ENCODE data around the gene DNAJA4. TPM values are rescaled to one million over a fixed set of nuclear protein-coding genes. Genes with fewer than 3 reads are reported as not detected.

The DNAJA4 gene
- total RNA-seq, 1 donor = 2.2 TPM

DNA sequence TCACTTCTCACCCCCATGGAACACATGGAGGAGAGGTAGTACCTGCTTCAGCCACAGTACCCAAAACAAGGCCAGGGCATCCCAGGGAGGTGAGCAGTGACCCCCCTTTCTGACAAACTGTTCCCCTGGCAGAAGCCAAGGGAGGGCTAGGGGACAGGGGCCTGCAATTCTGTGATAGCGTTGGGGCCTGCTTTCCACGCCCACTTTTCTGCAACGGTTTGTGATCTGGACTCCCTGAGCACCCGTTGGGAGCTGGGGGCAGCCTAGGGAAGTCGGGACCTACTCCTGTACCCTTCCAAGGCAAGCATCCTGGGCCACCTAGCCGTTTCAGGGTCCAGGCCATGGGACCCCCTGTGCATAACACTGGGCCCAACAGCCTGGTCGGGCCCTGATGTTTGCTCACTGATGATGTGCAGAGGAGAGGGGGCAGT, 996 bp upstream of the DNAJA4 start:
- Histone ChIP-seq H4K20me1 (ENCODE audit: insufficient read depth, low read length) (no peaks in the 10 kb centered on the region), H3K27ac (ENCODE audit: low read depth, low read length) (no peak overlapping the region), H3K9me3 (ENCODE audit: low read depth, low read length) (no peaks in the 10 kb centered on the region), H3K79me2 (ENCODE audit: insufficient read depth, low read length) (no peaks in the 10 kb centered on the region), H3K4me1 (ENCODE audit: insufficient read depth, low read length) (peaks cover 10% of the 10 kb centered on the region), H2AFZ (ENCODE audit: low read length) (no peak overlapping the region), H3K27me3 (ENCODE audit: insufficient read depth, low read length) (no peaks in the 10 kb centered on the region), H3K4me2 (ENCODE audit: insufficient read depth, low read length) (no peak overlapping the region), H3K36me3 (ENCODE audit: insufficient read depth, low read length) (no peaks in the 10 kb centered on the region), H3K4me3 (ENCODE audit: insufficient read depth, low read length) (no peak overlapping the region)
- TF ChIP-seq, protein P1, sequence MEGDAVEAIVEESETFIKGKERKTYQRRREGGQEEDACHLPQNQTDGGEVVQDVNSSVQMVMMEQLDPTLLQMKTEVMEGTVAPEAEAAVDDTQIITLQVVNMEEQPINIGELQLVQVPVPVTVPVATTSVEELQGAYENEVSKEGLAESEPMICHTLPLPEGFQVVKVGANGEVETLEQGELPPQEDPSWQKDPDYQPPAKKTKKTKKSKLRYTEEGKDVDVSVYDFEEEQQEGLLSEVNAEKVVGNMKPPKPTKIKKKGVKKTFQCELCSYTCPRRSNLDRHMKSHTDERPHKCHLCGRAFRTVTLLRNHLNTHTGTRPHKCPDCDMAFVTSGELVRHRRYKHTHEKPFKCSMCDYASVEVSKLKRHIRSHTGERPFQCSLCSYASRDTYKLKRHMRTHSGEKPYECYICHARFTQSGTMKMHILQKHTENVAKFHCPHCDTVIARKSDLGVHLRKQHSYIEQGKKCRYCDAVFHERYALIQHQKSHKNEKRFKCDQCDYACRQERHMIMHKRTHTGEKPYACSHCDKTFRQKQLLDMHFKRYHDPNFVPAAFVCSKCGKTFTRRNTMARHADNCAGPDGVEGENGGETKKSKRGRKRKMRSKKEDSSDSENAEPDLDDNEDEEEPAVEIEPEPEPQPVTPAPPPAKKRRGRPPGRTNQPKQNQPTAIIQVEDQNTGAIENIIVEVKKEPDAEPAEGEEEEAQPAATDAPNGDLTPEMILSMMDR (IDR thresholded peaks at IDR 0.05; ENCODE audit: extremely low read depth, low read depth, low read length) = no peak
- peak; percentile 88 for DNase-seq (ENCODE audit: insufficient read length, low spot score, missing footprints)

- TF ChIP-seq, protein P1 (IDR thresholded peaks at IDR 0.05; ENCODE audit: extremely low read depth, low read depth, low read length) = no peak
- Histone ChIP-seq H3K4me2 (ENCODE audit: insufficient read depth, low read length) (peak overlapping the region; percentile 67), H3K36me3 (ENCODE audit: insufficient read depth, low read length) (no peaks in the 10 kb centered on the region), H2AFZ (ENCODE audit: low read length) (peak overlapping the region; percentile 46), H3K4me1 (ENCODE audit: insufficient read depth, low read length) (peaks cover 10% of the 10 kb centered on the region), H3K4me3 (ENCODE audit: insufficient read depth, low read length) (peak overlapping the region; percentile 74), H4K20me1 (ENCODE audit: insufficient read depth, low read length) (no peaks in the 10 kb centered on the region), H3K27me3 (ENCODE audit: insufficient read depth, low read length) (no peaks in the 10 kb centered on the region), H3K79me2 (ENCODE audit: insufficient read depth, low read length) (no peaks in the 10 kb centered on the region), H3K27ac (ENCODE audit: low read depth, low read length) (no peak overlapping the region), H3K9me3 (ENCODE audit: low read depth, low read length) (no peaks in the 10 kb centered on the region)
- no peak for DNase-seq (ENCODE audit: insufficient read length, low spot score, missing footprints)
These were observed 457 bp upstream of the DNAJA4 start for GRCh38 chr15:78263907-78264303.

GRCh38 chr15:78265137-78265460, 737 bp downstream of the DNAJA4 start:
- Histone ChIP-seq H3K79me2 (ENCODE audit: insufficient read depth, low read length) (no peaks in the 10 kb centered on the region), H3K36me3 (ENCODE audit: insufficient read depth, low read length) (no peaks in the 10 kb centered on the region), H3K27ac (ENCODE audit: low read depth, low read length) (no peak overlapping the region), H3K4me3 (ENCODE audit: insufficient read depth, low read length) (peak overlapping the region; percentile 74), H2AFZ (ENCODE audit: low read length) (peak overlapping the region; percentile 84), H3K4me2 (ENCODE audit: insufficient read depth, low read length) (peak overlapping the region; percentile 87), H3K4me1 (ENCODE audit: insufficient read depth, low read length) (peaks cover 10% of the 10 kb centered on the region), H3K9me3 (ENCODE audit: low read depth, low read length) (no peaks in the 10 kb centered on the region), H4K20me1 (ENCODE audit: insufficient read depth, low read length) (no peaks in the 10 kb centered on the region), H3K27me3 (ENCODE audit: insufficient read depth, low read length) (no peaks in the 10 kb centered on the region)
- DNase-seq (ENCODE audit: insufficient read length, low spot score, missing footprints) = no peak
- TF ChIP-seq, protein P1 (IDR thresholded peaks at IDR 0.05; ENCODE audit: extremely low read depth, low read depth, low read length) = no peak

DNA sequence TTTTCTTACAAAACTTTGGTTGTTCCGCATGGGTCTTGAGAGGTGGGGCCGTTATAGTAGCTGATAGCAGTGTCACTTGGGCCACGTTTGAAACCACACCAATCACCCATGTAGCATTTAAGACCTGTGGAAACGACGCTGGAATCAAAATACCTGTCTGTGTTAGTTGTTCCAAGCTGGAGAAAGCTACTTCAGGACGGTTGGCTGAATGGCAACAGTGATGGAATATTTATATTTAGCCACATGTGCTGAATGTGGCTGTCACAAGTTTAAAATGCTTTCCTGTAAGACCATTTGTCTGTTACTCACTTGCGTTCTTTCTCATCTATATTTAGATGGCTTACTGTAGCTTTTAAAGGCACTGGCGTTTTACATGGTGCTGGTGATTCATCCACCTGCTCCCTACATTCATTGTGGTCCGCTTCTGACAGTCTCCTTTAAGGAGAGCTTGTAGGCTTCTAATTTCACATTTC, 1.4 kb downstream of the DNAJA4 start:
- H3K36me3 ChIP-seq (ENCODE audit: insufficient read depth, low read length) = no peaks in the 10 kb centered on the region
- H3K4me2 ChIP-seq (ENCODE audit: insufficient read depth, low read length) = peak overlapping the region; percentile 87
- TF ChIP-seq, protein P1 (IDR thresholded peaks at IDR 0.05; ENCODE audit: extremely low read depth, low read depth, low read length) = no peak
- peak; percentile 91 for DNase-seq (ENCODE audit: insufficient read length, low spot score, missing footprints)
- H3K4me1 ChIP-seq (ENCODE audit: insufficient read depth, low read length) = peaks cover 10% of the 10 kb centered on the region
- H3K9me3 ChIP-seq (ENCODE audit: low read depth, low read length) = no peaks in the 10 kb centered on the region
- H3K79me2 ChIP-seq (ENCODE audit: insufficient read depth, low read length) = no peaks in the 10 kb centered on the region
- no peaks in the 10 kb centered on the region for H3K27me3 ChIP-seq (ENCODE audit: insufficient read depth, low read length)
- H3K4me3 ChIP-seq (ENCODE audit: insufficient read depth, low read length) = no peak overlapping the region
- no peak overlapping the region for H3K27ac ChIP-seq (ENCODE audit: low read depth, low read length)
- no peaks in the 10 kb centered on the region for H4K20me1 ChIP-seq (ENCODE audit: insufficient read depth, low read length)
- no peak overlapping the region for H2AFZ ChIP-seq (ENCODE audit: low read length)

Data from osteoblast (primary cell).